Stimulated activated CD8-positive, alpha-beta memory T cell treated with anti-CD3 and anti-CD28 coated beads, Interleukin-15, amount 100 ng/mL, for 1 hour (primary cell): ENCODE results near the gene FRS2.

ENCODE experiments used
- DNase-seq: peaks from one replicate; pipeline ENCODE4 v3.0.0-alpha.2; 2020; ENCODE audit warnings: low read depth

FRS2 gene

DNA sequence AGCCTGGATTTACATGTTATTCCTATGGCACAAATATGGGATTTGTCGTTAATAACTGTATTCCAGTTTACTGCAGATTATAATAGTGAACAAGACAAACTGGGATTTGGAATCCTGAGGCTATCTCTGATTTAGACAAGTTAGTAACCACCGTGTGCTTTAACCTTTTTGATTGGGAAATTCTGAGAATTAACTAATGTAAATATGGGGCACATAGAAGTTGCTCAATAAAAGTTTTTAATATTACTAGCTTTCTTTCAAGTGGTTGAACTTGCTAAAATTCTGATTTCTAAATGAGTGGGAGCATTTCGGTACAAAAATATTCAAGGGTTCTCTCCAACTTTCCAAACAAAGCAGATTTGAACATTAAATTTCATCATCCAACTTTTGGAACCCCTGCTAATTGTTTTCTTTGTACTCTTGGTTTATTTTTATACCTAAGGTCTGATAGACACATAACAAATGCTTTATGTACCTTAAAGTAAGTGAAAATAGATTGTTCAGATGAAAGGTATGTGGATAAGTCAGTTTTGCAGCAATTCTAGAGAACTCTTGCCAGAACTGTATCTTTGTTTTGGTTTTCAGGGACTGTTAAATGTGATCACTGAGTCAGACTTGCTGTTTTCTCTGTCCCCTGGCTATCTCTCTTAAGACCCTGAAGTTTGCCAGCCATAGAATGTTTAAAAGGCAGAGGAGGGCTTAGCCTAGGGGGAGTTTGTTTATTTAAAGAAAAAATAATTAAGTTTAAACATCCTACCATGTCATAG, 57.5 kb downstream of the FRS2 start:
- DNase-seq = no peak

DNA sequence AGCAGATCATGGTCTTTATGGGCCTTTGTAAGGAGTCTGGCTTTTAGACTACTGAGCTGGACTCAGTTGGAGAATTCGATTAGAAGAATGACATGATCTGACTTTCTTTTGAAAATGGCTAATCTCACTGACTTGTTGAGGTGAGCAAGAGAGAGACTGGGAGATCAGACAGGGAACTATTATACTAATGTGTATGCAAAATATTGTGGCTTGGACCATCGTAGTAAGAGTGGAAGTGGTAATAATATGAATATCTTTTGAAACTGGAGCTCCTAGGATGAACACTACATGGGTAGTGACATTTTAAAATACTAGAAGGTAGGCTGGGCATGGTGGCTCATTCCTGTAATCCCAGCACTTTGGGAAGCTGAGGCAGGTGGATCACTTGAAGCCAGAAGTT, 58.8 kb downstream of the FRS2 start:
- no peak for DNase-seq

DNA sequence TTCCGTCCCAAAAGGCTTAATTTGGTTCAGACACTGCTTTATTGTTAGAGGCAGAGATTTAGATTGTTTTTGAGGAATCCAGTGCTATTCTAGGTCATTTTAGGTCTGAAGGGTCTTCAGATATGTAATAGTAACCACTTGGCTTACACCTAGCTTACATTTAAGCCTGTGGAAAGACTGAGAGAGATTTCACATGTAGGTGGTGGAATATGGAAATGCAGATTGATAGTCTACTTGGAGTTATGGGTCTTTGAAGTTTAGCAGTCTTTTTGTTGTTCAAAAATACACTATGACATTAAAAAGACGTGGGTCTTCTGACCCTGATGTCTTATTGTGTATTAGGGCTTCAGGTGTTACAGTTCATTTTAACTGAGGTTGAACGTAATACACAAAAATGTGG, 63.7 kb downstream of the FRS2 start:
- DNase-seq = no peak

- DNase-seq = no peak
Measured at GRCh38 chr12:69534389-69534822, 64.2 kb downstream of the FRS2 start.

DNA sequence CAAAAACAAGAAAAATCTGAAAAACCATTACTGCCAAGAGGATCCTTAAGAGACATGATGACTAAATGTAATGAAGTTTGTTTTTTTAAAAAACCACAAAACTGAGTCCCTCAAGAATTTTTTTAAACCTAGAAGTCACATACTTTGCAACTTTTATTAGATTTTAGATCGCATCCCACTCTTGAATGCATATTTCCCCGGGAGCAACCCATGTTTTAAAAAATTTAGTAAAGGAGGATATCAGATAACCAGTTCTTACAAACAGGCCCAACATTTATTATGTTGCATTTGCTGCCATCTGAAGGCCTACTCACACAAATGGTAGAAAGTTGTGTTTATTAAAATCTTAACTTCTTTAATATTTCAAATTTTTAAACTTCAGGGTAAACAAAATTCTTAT, 70.8 kb downstream of the FRS2 start:
- no peak for DNase-seq

DNA sequence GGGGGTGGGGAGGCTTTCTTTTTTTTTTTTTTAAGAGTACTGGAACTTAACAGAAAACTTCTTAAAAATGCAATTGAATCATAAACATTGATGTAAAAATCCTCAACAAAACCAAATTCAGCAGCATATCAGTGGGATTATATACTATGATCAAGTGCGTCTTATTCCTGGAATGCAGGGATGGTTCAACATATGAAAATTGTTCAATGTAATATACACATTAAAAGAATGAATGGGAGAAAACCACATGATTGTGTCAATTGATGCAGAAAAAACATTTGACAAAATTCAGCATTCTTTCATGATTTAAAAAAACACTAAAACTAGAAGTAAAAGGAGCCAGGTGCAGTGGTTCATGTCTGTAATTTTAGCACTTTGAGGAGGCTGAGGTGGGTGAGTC, 73.9 kb downstream of the FRS2 start:
- DNase-seq = no peak

- DNase-seq = no peak
Measured at GRCh38 chr12:69545081-69545480, 74.9 kb downstream of the FRS2 start.

GRCh38 chr12:69546693-69547438, 76.7 kb downstream of the FRS2 start:
- DNase-seq = no peak

GRCh38 chr12:69548687-69549086, 78.5 kb downstream of the FRS2 start:
- no peak for DNase-seq

GRCh38 chr12:69550569-69551350, 80.6 kb downstream of the FRS2 start:
- no peak for DNase-seq

DNA sequence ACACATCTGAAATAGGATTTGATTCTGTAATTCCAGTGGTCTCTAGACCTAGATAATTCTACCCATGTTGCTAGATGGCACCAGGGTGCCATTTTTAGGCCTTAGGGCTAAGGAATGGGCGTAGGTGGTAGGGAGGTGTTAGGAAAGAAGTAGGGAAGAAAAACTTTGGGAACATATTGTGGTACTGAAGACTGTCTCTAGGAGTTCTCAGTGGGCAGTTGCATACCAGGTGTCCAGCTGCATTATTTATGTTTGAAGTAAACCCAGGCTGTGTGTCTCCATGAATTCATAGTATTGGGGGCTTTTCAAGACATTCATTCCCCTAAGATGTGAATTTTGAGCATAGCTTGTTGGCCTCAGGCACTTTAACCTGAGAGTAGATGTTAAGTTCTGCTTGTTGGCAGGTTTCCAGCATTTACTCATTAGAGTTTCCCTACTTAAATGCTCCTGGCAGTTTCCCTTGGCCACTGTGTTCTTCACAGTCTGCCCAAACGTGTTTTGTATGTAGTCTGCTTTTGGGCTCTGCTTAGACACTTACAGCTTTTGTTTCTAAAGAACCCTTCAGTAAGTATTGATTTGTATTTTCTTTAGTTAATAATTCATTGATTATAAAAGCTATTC, 83.5 kb downstream of the FRS2 start:
- no peak for DNase-seq

GRCh38 chr12:69555461-69555860, 85.3 kb downstream of the FRS2 start:
- DNase-seq = no peak

DNA sequence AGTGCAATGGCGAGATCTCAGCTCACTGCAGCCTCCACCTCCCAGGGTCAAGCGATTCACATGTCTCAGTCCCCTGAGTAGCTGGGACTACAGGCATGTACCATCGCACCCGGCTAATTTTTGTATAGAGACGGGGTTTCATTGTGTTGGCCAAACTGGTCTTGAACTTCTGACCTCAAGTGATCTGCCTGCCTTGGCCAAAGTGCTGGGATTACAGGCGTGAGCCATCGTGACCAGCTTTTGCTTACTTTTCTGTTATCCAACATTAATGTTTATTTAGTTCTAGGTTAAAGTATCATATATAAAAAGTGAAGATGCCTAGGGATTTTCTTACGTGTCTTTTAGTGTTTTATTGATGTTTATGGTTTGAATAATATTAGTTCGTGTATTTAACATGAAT, 86.2 kb downstream of the FRS2 start:
- no peak for DNase-seq

DNA sequence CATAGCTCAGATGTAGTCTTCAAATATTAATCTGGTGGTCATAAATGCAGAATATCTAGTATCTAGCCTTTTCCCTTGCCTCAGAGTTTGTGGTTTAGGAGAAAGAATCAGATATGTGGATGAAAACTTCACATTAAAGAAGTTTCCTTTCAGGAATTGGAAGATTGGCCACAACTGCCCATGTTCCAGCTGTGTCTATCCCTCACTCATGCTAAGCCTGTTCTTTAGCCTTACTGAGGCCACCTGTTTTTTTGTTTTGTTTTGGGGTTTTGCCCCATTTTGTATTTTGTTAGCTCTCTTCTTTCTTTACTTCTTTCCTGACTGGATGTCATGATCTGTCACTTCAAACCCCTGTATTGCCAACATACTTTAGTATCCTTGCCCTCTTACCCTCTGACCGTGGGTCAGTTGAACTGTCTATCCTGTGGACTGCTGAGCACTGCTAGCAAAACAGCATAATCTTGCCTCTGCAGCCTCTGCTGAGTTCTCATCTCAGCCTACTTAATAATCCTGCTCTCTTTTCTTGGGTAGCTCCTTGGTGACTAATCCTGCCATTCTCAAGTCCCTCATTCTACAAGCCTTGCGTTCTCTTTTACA, 93.1 kb downstream of the FRS2 start:
- DNase-seq = no peak

- DNase-seq = no peak
Measured at GRCh38 chr12:69566603-69567002, 96.4 kb downstream of the FRS2 start.

DNA sequence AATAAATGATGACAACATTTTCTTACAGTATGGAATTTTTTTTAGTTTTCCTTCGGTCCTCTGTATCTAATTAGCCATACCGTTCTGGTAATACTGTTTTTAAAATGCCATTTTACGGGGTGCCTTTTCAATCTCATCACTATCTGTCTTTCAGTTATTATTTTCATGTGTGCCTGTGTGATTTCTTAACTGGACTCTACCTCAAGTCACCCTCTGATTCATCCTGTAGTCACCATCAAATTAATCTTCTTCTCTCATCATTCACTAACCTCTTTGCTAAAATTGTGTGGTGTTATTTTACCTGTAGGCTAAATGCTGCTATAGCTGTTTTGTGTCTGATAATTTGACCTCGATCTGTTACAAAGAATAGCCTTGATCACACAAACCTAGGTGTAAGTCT, 99.0 kb downstream of the FRS2 start:
- DNase-seq = no peak

GRCh38 chr12:69570000-69570516, 99.9 kb downstream of the FRS2 start:
- no peak for DNase-seq

- DNase-seq = peak; percentile 30
Measured at GRCh38 chr12:69570545-69571399, 100.6 kb downstream of the FRS2 start.

DNA sequence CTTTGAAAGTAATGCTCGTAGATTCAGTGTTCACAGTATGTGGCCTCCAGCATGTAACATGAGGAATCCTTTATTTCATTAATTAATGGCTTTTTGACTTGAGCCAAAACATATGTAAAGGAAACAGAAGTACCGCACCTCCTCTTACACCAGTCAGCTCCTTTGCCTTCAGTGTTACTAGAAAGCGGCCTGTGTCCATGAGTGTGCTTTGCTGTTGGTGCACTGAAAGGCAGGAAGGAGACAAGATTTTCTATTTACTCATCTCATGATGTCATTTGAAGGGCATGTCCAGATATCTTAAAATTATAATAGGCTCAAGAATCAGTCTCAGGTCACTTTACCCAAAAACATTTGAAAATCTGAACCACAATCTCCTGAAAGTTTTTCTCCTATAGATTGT, 105.2 kb downstream of the FRS2 start:
- DNase-seq = no peak

GRCh38 chr12:69578283-69578682, 108.1 kb downstream of the FRS2 start:
- no peak for DNase-seq

- no peak for DNase-seq
Measured at GRCh38 chr12:69579029-69579428, 108.8 kb downstream of the FRS2 start.
